22Rv1 (cell line): ENCODE data around the gene EML4.

Experiments
- CTCF ChIP-seq: fragments of 450-650 bp; IDR thresholded peaks from 2 replicates; pipeline ENCODE4 v1.5.1; 2017; ENCODE audit warnings: mild to moderate bottlenecking
- ZFX ChIP-seq: fragments of 450-650 bp; IDR thresholded peaks from 2 replicates; pipeline ENCODE4 v1.6.1; 2017; ENCODE audit warnings: antibody characterized with exemption, borderline replicate concordance

- no peak for TF ChIP-seq CTCF
- TF ChIP-seq ZFX = no peak
Observed at GRCh38 chr2:42317486-42317885, 148.3 kb downstream of the EML4 start.
